ENCODE data around the gene MAP1LC3A. TPM values are rescaled to one million over a fixed set of nuclear protein-coding genes. Genes with fewer than 3 reads are reported as not detected.

MAP1LC3A gene
- 10 to 100 TPM; 12.7 to 20.4 (median 19.8) TPM for total RNA-seq
- total RNA-seq (2013), result 4.7 TPM

DNA sequence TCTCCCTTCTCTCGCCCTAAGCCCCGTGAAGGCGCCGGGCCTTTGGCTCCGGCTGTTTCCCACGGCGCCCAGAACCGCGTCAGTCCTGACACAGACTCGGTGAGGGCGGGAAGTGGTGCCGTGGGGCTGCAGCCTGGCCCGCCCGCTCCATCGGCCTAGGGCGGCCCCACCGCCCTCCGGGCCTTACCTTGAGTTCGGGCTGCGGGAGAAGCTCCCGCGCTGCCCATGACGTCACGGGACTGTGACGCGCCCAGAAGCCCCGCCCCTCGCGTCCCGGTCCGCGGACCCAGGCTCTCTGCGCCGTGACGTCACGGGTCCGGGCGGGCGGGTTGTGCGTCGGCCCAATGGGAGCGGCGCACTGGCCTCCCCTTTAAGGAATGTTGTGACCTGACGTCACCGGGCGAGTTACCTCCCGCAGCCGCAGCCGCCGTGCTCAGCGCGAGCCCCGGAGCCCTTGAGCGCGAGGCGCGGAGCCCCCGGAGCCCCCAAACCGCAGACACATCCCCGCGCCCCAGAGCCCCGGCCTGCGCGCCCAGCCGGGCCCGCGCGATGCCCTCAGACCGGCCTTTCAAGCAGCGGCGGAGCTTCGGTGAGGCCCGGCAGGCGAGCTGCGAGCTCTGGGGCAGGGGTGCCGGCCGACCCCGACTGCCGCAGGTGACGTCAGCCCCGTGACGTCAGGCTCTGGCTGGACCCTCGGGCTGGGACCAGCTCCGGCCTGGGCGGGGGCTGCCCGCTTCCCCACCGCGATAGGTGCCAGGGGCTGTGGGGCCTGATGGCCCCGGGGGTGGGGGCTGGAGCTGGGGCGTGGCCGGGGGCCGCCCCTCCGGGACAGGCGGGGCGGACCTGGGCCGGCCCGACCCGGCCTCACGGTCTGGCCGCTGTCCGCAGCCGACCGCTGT, at the start of gene MAP1LC3A:
Gene MAP1LC3A, plus strand, starts transcription at position 399 of the 899 bp plus-strand sequence. Its CDS starts 151 bp downstream, at position 550.
- H3K27ac ChIP-seq (ENCODE audit: low read length), result peak within 1 kb of the TSS; percentile 85
- Mint-ChIP-seq H3K9me3 (no peaks in the 10 kb centered on the region), H3K36me3 (no peaks in the 10 kb centered on the region), H3K27ac (peak within 1 kb of the TSS; percentile 90 to 96), H3K4me1 (peaks cover 7 to 25% of the 10 kb centered on the region in 2 donors), H3K27me3 (ENCODE audit: low read depth in 2 of 2) (no peaks in the 10 kb centered on the region), H3K4me3 (peak within 1 kb of the TSS; percentile 89)
- intact Hi-C loops (cut with micrococcal nuclease), result loop anchor here (1.0 kb wide), 2 partner anchors 119 to 255 kb away; partner anchors contain the start of genes AHCY and PIGU
- no peaks in the 10 kb centered on the region for H3K27me3 ChIP-seq (ENCODE audit: control insufficient read depth, insufficient read depth, low read length)
- TF ChIP-seq, protein P1, sequence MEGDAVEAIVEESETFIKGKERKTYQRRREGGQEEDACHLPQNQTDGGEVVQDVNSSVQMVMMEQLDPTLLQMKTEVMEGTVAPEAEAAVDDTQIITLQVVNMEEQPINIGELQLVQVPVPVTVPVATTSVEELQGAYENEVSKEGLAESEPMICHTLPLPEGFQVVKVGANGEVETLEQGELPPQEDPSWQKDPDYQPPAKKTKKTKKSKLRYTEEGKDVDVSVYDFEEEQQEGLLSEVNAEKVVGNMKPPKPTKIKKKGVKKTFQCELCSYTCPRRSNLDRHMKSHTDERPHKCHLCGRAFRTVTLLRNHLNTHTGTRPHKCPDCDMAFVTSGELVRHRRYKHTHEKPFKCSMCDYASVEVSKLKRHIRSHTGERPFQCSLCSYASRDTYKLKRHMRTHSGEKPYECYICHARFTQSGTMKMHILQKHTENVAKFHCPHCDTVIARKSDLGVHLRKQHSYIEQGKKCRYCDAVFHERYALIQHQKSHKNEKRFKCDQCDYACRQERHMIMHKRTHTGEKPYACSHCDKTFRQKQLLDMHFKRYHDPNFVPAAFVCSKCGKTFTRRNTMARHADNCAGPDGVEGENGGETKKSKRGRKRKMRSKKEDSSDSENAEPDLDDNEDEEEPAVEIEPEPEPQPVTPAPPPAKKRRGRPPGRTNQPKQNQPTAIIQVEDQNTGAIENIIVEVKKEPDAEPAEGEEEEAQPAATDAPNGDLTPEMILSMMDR (IDR thresholded peaks at IDR 0.05), result no peak
- WGBS (ENCODE audit: insufficient coverage), result 16% methylated on average over 103 of the region's 103 CpGs
- no peaks in the 10 kb centered on the region for H3K9me3 ChIP-seq (ENCODE audit: control insufficient read depth, insufficient read depth, low read length)
- H3K36me3 ChIP-seq (ENCODE audit: control insufficient read depth, insufficient read depth, low read length), result no peaks in the 10 kb centered on the region
- peaks cover 7% of the 10 kb centered on the region for H3K4me1 ChIP-seq (ENCODE audit: control insufficient read depth, insufficient read depth, low read length)
- peak; percentile 87 to 96 (median 88) for ATAC-seq
- peak; percentile 97 to 98 for DNase-seq
- H3K4me3 ChIP-seq (ENCODE audit: low read length), result peak within 1 kb of the TSS; percentile 70

DNA sequence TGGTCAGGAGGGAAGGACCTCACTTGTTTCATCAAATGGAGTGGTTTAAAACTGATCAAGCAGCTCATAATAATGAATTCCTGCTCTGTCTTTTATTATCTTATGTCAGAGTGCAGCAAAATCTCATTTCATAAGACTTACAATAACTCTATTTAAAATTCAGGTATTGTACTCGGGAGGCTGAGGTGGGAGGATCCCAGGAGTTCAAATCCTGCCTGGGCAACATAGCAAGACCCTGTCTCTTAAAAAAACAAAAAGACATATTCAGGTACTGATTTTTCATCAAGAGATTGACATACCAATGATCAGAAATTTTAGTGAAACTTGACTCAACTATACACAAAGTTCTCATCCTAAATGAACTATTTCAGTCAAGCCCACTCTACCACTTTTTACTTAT, 47.9 kb upstream of the MAP1LC3A start:
- Mint-ChIP-seq H3K27ac (peak overlapping the region in 1 of 2 donors; percentile 53), H3K36me3 (no peaks in the 10 kb centered on the region), H3K27me3 (ENCODE audit: low read depth in 2 of 2) (no peaks in the 10 kb centered on the region), H3K9me3 (no peaks in the 10 kb centered on the region), H3K4me1 (peaks cover 22 to 40% of the 10 kb centered on the region in 2 donors), H3K4me3 (no peak overlapping the region)
- no peaks in the 10 kb centered on the region for H3K9me3 ChIP-seq (ENCODE audit: control insufficient read depth, insufficient read depth, low read length)
- TF ChIP-seq, protein P1 (IDR thresholded peaks at IDR 0.05), result no peak
- H3K4me1 ChIP-seq (ENCODE audit: control insufficient read depth, insufficient read depth, low read length), result peaks cover 10% of the 10 kb centered on the region
- WGBS (ENCODE audit: insufficient coverage), result 100% methylated on average over 1 of the region's 1 CpG
- ATAC-seq (no peak), DNase-seq (no peak)
- intact Hi-C loops (cut with micrococcal nuclease), result no loop called here
- H3K36me3 ChIP-seq (ENCODE audit: control insufficient read depth, insufficient read depth, low read length), result peaks cover 47% of the 10 kb centered on the region
- H3K27me3 ChIP-seq (ENCODE audit: control insufficient read depth, insufficient read depth, low read length), result no peaks in the 10 kb centered on the region
- H3K27ac ChIP-seq (ENCODE audit: low read length), result no peak overlapping the region
- no peak overlapping the region for H3K4me3 ChIP-seq (ENCODE audit: low read length)

DNA sequence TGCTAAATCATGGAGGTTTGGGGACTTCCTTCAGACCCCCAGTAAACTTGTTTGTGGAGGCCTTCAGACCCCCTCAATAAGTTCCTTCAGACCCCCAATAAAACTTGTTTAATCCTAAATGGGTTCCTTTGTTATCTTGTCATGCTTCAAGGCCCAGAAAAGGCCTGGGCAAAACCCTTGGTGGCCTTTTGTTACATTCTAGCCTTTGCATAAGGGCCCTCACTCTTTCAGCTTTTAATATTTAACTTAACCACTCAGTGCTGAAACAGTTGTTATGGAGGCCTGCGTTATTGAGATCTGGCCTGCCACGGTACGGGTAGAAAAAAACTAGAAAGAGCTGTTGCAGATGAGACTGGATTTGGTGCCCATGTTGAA, 46.6 kb upstream of the MAP1LC3A start:
- no peak overlapping the region for H3K4me3 Mint-ChIP-seq
- Histone ChIP-seq H3K9me3 (ENCODE audit: control insufficient read depth, insufficient read depth, low read length) (no peaks in the 10 kb centered on the region), H3K36me3 (ENCODE audit: control insufficient read depth, insufficient read depth, low read length) (peaks cover 35% of the 10 kb centered on the region), H3K4me3 (ENCODE audit: low read length) (no peak overlapping the region), H3K27ac (ENCODE audit: low read length) (no peak overlapping the region), H3K27me3 (ENCODE audit: control insufficient read depth, insufficient read depth, low read length) (no peaks in the 10 kb centered on the region), H3K4me1 (ENCODE audit: control insufficient read depth, insufficient read depth, low read length) (peaks cover 16% of the 10 kb centered on the region)
- 100% methylated on average over 3 of the region's 3 CpGs for WGBS (ENCODE audit: insufficient coverage)
- TF ChIP-seq, protein P1 (IDR thresholded peaks at IDR 0.05), result no peak
- intact Hi-C loops (cut with micrococcal nuclease), result no loop called here
- no peaks in the 10 kb centered on the region for H3K9me3 Mint-ChIP-seq
- peak overlapping the region; percentile 76 to 94 for H3K27ac Mint-ChIP-seq
- H3K27me3 Mint-ChIP-seq (ENCODE audit: low read depth in 2 of 2), result no peaks in the 10 kb centered on the region
- no peak for ATAC-seq
- no peaks in the 10 kb centered on the region for H3K36me3 Mint-ChIP-seq
- DNase-seq, result no peak
- H3K4me1 Mint-ChIP-seq, result peaks cover 33 to 47% of the 10 kb centered on the region in 2 donors
